ENCODE data around the gene C17orf58. TPM values are rescaled to one million over a fixed set of nuclear protein-coding genes. Genes with fewer than 3 reads are reported as not detected.
A peak's percentile ranks its signal among the peaks of the same experiment; 100 is the strongest.

Gene C17orf58
- total and polyA plus RNA-seq, 9 of the 15 experiments (the other 6 are each of a cell fraction or from before 2014, with no cell fraction given) = 8.6 to 37.4 (median 27.6) TPM

- TF ChIP-seq DEAF1 (CRISPR knock-in tag; IDR thresholded peaks at IDR 0.05) (no peak), PRDM10 (IDR thresholded peaks at IDR 0.05; ENCODE audit: partially characterized antibody) (peak; percentile 59), FOSL1 (tag; conservative IDR thresholded peaks at IDR 0.05) (0 out of 2 replicates have a peak, but pooled peaks have one; percentile 0), SMAD4 (CRISPR knock-in tag; conservative IDR thresholded peaks at IDR 0.05) (no peak), E2F8 (IDR thresholded peaks at IDR 0.05; ENCODE audit: low read depth, partially characterized antibody) (peak; percentile 33), RNF219 (CRISPR knock-in tag; IDR thresholded peaks at IDR 0.05) (no peak), KAT8 (IDR thresholded peaks at IDR 0.05; ENCODE audit: low read depth) (no peak), ZNF174 (CRISPR knock-in tag; IDR thresholded peaks at IDR 0.05) (no peak), ZNF609 (CRISPR knock-in tag; IDR thresholded peaks at IDR 0.05; ENCODE audit: borderline replicate concordance) (no peak), ZNF57 (CRISPR knock-in tag; IDR thresholded peaks at IDR 0.05) (no peak), SMARCE1 (IDR thresholded peaks at IDR 0.05) (0 out of 2 replicates have a peak, but pooled peaks have one; percentile 18)
Observed at GRCh38 chr17:68020409-68020756, 24.1 kb upstream of the C17orf58 start (continued).
